ENCODE data around the gene KITLG. TPM values are rescaled to one million over a fixed set of nuclear protein-coding genes. Genes with fewer than 3 reads are reported as not detected.

KITLG gene
- total RNA-seq, 1 experiment from 2014 or later: 11.7 TPM

DNA sequence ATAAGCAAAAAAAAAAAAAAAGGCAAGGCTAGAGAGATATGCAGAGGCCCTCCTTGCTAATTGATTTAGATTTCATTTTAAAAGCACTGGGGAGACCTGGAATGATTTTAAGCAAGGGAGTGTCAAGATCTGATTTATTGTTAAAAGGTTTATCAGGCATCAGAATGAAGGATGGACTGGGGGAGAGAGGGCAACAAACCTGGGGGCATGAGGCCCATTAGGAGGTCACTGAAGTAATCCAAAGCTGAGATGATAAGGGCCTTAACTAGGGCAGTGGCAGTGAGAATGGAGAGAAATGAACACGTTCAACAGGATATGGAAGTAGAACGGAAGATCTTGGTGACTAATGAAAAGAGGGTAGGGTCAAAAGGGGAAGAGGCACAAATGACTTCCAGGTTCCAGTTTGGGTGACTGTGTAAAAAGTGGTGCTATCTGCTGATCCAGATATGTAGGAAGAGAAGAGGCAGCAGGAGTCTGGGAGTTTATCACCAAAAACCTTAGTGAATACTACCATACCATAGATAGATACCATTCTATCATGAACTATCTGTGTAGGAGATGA is 24.0 kb downstream of the KITLG start:
- no peak overlapping the region for H3K4me2 ChIP-seq (ENCODE audit: insufficient read depth, insufficient read length, low read length)

More for the DNA sequence above, 24.0 kb downstream of the KITLG start:
- H2BK5ac ChIP-seq (ENCODE audit: insufficient read length, low read length): no peak overlapping the region
- H3K4ac ChIP-seq (ENCODE audit: low read depth, low read length): no peak overlapping the region
- no peak overlapping the region for H2BK15ac ChIP-seq (ENCODE audit: low read depth, low read length)
- Mint-ChIP-seq H3K27me3 (ENCODE audit: low read depth) (no peaks in the 10 kb centered on the region), H3K9me3 (no peaks in the 10 kb centered on the region), H3K4me3 (no peak overlapping the region), H3K4me1 (peaks cover 10 to 40% of the 10 kb centered on the region in 2 experiments), H3K36me3 (ENCODE audit: insufficient read depth in 1 of 3, low read depth in 3 of 3) (no peaks in the 10 kb centered on the region), H3K27ac (peak overlapping the region in 1 of 3 experiments; percentile 19; a peak in 1 of 7 replicates)
- H3K79me2 ChIP-seq (ENCODE audit: insufficient read depth, low read length): no peaks in the 10 kb centered on the region
- H3K27me3 ChIP-seq (ENCODE audit: insufficient read depth, low read length): no peaks in the 10 kb centered on the region
- no peak overlapping the region for H3K56ac ChIP-seq (ENCODE audit: insufficient read length, low read depth, low read length)
- H4K91ac ChIP-seq (ENCODE audit: insufficient read length, low read depth, low read length): no peak overlapping the region
- no peak overlapping the region for H4K5ac ChIP-seq (ENCODE audit: insufficient read length, low read depth, low read length)
- WGBS (ENCODE audit: extremely low coverage, insufficient read length, low lambda C conversion rate): no CpG with 5 or more reads among the region's 2 CpGs
- H2BK20ac ChIP-seq (ENCODE audit: low read depth, low read length, poor library complexity, severe bottlenecking): no peak overlapping the region
- no peak overlapping the region for H3T11ph ChIP-seq (ENCODE audit: low read length)
- H3K27ac ChIP-seq (ENCODE audit: insufficient read length, low read depth, low read length): no peak overlapping the region
- no peak overlapping the region for H2BK12ac ChIP-seq (ENCODE audit: insufficient read length, low read depth, low read length)
- no peak overlapping the region for H3K14ac ChIP-seq (ENCODE audit: insufficient read depth, low read length)
- H3K18ac ChIP-seq (ENCODE audit: insufficient read length, low read depth, low read length): no peak overlapping the region
- H3K79me1 ChIP-seq (ENCODE audit: insufficient read depth, low read depth, low read length, poor library complexity, severe bottlenecking): no peaks in the 10 kb centered on the region
- H3K23ac ChIP-seq (ENCODE audit: insufficient read length, low read depth, low read length): no peak overlapping the region
- no peaks in the 10 kb centered on the region for H3K23me2 ChIP-seq (ENCODE audit: insufficient read length, low read depth, low read length, poor library complexity, severe bottlenecking)
- H3K9ac ChIP-seq (ENCODE audit: extremely low read depth, insufficient read length, low read length): no peak overlapping the region
- no peak overlapping the region for H4K8ac ChIP-seq (replicated peaks; ENCODE audit: insufficient read length, low read depth, low read length)
- H2AFZ ChIP-seq (ENCODE audit: low read length): no peak overlapping the region
- no peaks in the 10 kb centered on the region for H3K9me3 ChIP-seq (ENCODE audit: control insufficient read depth, low read depth, low read length)
- peaks cover 5% of the 10 kb centered on the region; the same call in 1 of the 2 replicates for H3K4me1 ChIP-seq (ENCODE audit: insufficient read depth, low read length)
- no peak overlapping the region for H2BK120ac ChIP-seq (ENCODE audit: low read depth, low read length, poor library complexity, severe bottlenecking)
- no peak overlapping the region for H2AK5ac ChIP-seq (ENCODE audit: insufficient read length, low read length)
- no peaks in the 10 kb centered on the region for H4K20me1 ChIP-seq (ENCODE audit: control insufficient read depth, insufficient read depth, insufficient read length)
- TF ChIP-seq, protein P1, sequence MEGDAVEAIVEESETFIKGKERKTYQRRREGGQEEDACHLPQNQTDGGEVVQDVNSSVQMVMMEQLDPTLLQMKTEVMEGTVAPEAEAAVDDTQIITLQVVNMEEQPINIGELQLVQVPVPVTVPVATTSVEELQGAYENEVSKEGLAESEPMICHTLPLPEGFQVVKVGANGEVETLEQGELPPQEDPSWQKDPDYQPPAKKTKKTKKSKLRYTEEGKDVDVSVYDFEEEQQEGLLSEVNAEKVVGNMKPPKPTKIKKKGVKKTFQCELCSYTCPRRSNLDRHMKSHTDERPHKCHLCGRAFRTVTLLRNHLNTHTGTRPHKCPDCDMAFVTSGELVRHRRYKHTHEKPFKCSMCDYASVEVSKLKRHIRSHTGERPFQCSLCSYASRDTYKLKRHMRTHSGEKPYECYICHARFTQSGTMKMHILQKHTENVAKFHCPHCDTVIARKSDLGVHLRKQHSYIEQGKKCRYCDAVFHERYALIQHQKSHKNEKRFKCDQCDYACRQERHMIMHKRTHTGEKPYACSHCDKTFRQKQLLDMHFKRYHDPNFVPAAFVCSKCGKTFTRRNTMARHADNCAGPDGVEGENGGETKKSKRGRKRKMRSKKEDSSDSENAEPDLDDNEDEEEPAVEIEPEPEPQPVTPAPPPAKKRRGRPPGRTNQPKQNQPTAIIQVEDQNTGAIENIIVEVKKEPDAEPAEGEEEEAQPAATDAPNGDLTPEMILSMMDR (conservative IDR thresholded peaks at IDR 0.05): no peak
- no peak for DNase-seq

Measured in H9 (cell line).